GM18868 (cell line): ENCODE measurements around the gene SCP2.

ENCODE experiments used
- ATAC-seq: cut with Tn5 transposase; IDR thresholded peaks from one replicate; pipeline ENCODE4 v1.9.1; 2021; ENCODE audit warnings: mild to moderate bottlenecking, moderate library complexity; ENCODE audit not compliant: unreplicated experiment

SCP2 gene

DNA sequence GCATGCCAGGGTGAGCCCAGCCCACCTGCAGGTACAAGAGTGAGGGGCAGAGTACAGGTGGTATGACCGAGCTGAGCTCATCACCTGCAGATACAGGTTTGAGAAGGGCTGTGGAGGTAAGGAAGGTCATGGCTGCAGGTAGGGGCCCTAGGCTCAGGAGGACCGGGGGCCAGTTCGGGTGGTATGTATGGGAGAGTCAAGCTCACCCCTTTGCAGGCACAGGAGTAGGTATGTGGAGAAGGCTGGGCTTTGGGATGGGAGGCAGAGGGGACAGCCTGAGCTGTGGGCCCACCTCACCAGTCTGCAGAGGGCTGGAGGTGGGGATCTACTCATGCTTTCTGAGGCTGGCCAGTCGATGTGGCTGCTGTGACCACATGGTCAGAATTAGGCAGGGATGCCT is 152.2 kb downstream of the SCP2 start:
- ATAC-seq: no peak

GRCh38 chr1:53080041-53080440 is 153.0 kb downstream of the SCP2 start:
- no peak for ATAC-seq

DNA sequence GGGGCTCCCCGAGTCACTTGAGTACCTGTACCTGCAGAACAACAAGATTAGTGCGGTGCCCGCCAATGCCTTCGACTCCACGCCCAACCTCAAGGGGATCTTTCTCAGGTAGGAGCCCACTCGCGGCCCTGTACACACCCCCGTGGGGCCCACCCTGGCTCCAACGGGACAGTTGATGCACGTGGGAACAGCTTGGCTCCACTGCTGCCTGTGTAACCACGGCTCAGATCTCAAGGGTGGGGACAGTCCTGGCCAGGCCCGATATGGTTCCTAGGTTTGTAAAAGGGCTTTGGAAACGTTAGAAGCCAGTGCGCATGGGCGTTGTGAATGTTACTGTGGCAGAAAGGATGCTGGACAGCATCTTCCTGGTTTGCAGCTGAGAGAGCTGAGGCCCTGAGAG is 153.7 kb downstream of the SCP2 start:
- no peak for ATAC-seq

GRCh38 chr1:53081384-53082066 is 154.4 kb downstream of the SCP2 start:
- no peak for ATAC-seq

- no peak for ATAC-seq
Observed at GRCh38 chr1:53082826-53083455, 155.9 kb downstream of the SCP2 start.

GRCh38 chr1:53083636-53084588 is 156.8 kb downstream of the SCP2 start:
- ATAC-seq: no peak

GRCh38 chr1:53084589-53084971 is 157.5 kb downstream of the SCP2 start:
- no peak for ATAC-seq

DNA sequence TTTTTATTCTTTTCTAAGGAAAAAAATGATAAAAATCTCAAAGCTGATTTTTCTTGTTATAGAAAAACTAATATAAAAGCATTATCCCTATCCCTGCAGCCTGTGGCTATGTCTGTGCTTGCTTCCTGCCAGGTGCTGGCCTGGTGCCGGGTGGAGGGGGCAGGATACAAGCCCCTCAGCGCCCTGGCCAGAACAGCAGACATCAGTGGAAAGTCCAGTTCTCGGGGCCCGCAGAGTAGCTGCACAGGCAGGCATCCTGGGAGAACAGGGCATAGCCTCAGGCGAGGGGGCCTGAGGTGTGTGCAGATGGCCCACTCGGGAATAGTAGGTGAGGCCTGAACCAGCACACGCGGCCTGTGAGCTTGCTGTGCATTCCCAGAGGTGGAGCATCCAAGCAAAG is 158.3 kb downstream of the SCP2 start:
- ATAC-seq: no peak

DNA sequence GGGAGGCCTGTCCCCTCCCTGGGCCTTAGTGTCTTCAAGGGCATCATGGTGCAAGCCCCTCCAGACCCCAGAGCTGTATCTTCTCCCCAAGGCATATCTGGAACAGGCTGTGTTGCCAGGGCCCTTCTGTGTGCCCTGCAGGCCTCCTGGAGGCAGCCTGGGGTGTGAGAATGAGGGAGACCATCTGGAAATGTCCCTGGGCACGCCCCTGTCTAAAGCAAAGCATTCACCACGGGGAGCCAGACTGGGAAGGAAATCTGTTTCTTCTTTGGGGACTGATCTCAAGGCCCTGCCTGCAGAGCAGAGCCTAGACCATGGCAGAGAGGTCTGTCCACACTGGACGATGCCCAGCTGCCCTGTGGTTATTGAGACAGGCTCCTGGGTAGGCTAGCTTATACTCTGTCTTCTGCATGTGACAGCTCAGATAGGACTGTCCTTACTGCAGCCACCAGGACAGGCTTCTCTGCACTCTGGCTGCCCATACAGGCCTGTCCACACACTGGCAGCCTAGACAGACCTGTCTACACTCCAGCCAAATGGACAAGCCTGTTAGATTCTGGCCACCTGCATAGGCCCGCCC is 159.5 kb downstream of the SCP2 start:
- no peak for ATAC-seq

- ATAC-seq: no peak
Observed at GRCh38 chr1:53087332-53088285, 160.5 kb downstream of the SCP2 start.

DNA sequence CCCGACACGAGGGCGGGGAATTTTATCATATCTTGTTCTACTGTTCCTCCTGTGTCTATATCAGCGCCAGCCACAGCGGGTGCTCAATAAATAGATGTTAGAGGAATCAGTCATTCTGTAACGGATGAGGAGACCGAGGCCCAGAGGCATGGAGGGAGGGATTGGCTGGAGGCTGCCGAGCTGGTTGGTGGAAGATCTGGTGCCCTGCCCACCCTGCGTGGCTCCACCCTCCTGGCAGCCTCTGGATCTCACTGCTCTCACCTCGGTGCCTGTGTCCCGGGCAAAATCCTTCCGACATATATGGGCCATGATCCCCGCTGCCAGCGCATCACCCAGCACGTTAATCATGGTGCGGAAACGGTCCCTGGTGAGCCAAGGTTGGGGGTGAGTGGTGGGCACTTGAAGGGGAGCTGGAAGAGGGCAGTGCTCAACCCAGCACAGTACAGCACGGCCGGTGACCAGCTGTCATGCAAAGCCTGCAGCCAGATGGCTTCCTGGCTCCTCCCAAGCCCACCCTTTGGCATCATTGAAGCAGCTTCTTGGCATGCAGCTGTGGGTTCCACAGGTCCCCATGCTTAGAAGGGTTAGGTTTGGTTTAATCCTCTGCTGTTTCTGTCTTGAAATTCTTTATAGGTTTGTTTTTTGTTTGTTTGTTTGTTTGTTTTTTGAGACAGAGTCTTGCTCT is 161.7 kb downstream of the SCP2 start:
- ATAC-seq: no peak

DNA sequence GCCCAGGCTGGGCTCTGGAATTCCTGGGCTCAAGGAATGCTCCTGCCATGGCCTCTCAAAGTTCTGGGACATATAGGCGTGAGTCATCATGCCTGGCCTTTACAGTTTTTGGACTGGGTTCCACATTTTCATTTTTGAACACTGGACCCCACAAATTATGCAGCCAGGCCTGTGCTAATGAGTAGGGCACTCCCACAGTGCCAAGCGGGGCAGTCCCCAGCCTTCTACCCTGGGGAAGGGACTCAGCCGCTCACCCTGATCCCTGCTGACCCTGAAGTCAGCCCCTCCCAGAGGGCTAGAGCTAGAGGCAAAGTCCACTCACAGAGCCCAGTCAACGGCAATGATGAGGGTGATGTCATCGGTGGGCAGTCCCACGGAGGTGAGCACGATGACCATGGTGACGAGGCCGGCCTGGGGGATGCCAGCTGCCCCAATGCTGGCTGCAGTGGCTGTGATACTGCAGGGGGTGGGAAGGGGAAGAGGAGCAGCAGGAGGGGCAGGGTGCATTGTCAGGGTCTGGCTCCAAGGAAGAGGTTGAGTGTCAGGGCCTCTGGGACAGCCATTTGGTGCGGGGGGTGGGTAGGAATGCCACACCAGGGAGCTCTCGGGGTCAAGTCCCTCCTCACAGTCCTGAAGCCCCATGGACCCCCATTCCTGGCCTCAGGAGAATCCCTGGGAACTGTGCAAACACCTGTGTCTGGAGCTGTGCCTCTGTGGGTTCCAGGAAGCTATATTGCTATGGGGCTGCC is 162.6 kb downstream of the SCP2 start:
- no peak for ATAC-seq

GRCh38 chr1:53090227-53091147 is 163.4 kb downstream of the SCP2 start:
- ATAC-seq: no peak

DNA sequence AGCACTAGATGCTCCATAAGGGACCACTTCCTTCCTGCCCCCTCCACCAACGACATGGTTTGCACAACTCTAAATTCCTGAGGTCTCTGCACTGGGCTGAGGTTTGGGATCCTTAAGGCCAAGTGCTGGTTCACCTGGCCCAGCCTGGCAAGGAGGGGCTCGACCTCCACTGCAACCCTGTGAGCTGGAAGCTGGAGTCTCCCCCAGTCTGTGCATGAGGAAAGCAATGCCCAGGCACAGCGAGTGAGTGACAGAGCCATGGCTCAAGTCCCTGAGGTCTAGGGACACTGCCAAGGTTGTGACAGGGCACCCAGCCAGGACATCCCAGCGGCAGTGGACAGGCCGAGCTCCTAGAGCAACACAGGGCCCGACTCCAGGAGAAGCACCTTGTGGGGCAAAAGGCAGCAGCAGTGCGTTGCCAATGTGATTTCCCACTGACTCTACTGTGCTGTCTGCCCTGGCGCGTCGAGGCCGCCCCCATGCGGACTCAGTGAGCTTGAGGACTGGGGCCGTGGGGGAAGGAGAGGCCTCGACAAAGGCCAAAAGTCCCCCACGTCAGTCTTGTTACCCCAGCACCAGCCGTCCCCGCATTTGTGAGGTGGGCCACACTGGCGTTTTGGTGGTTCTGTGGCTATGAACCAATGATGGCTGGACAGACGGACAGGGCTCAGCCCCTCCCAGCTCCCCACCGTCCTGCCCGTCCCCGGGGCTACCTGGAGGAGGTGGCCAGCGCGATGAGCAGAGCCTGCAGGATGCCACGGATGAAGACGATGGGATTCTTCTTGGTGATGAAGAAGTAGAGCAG is 165.0 kb downstream of the SCP2 start:
- no peak for ATAC-seq

DNA sequence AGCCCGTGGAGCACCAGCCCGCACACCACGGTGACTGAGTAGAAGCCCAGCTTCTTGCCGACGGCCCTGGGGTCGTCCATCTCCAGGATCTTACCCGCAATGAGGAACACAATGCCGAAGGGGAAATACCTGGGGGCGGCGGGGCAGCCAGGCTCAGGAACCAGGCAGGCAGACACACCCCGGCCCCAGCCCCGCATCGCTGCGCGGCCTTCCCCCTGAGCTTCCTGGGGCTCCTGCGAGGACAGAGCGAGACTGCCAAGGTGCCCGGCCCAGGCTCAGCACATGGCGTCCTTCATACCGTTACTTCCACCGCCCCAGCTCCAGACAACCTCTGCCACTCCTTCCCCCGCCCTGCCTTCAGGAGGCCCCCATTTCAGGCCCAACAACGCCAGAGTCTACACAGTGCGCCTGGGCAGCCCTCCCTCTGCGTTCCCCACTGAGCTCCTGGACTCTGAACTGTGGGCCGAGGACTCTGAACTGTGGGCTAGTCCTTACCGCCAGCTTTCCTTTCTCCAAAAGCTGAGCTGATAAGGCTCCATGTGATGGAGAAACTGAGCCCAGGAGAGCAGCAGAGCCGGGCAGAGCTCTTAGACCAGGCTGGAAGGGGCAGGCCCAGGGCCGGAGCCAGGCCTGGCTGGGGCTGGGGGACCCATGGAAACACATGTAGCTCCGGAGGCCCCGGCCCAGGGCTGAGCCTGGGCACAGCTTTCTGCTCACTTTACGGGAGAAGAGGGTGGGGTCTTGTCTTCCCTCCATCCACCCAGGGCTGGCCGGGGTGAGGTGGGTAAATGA is 165.8 kb downstream of the SCP2 start:
- ATAC-seq: no peak

DNA sequence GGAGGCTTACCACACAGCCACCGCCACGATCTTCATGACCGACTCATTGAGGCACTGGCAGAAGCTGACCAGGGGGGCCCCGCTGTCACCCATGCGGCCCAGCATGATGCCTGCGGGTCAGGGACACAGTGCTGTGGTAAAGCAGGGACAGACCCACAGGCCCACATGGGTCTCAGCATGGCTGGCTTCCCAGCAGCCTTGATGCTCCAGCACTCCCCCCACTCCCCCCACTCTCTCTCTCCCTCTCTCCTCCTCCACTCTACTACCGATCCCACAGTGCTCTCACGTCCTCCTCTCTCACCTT is 166.3 kb downstream of the SCP2 start:
- no peak for ATAC-seq
